SK-N-SH treated with all-trans-retinoic acid at 6 μM for 48 hours (cell line): ENCODE measurements around the gene ARRDC4.

Source experiments
- ATAC-seq: fragments of 200-7000 bp; cut with Tn5 transposase; 3 replicates; pipeline ENCODE4 v1.9.1; 2020; ENCODE audit warnings: mild to moderate bottlenecking, moderate library complexity
- ARNTL ChIP-seq: fragments of 450-650 bp; formaldehyde crosslinking; IDR thresholded peaks from 2 replicates; pipeline ENCODE4 v1.5.0; 2020; ENCODE audit warnings: low read depth, mild to moderate bottlenecking, moderate library complexity, borderline replicate concordance
- BACH2 ChIP-seq: fragments of 250-450 bp; sonication (Bioruptor Pico); IDR thresholded peaks from 2 replicates; pipeline ENCODE4 v1.9.0; 2021; ENCODE audit warnings: mild to moderate bottlenecking, borderline replicate concordance
- CSDC2 ChIP-seq: fragments of 250-450 bp; sonication (Bioruptor Pico); IDR thresholded peaks from 2 replicates; pipeline ENCODE4 v1.5.0; 2020; ENCODE audit warnings: mild to moderate bottlenecking, moderate library complexity
- CSRNP3 ChIP-seq: fragments of 250-450 bp; sonication (Bioruptor Pico); IDR thresholded peaks from 2 replicates; pipeline ENCODE4 v1.5.1; 2021; ENCODE audit warnings: mild to moderate bottlenecking, moderate library complexity
- ESRRG ChIP-seq: fragments of 250-450 bp; sonication (Bioruptor Pico); IDR thresholded peaks from 2 replicates; pipeline ENCODE4 v1.6.1; 2021; ENCODE audit warnings: mild to moderate bottlenecking
- GLIS3 ChIP-seq: fragments of 250-450 bp; sonication (Bioruptor Pico); IDR thresholded peaks from 2 replicates; pipeline ENCODE4 v1.5.0; 2020; ENCODE audit warnings: mild to moderate bottlenecking, moderate library complexity
- OSR1 ChIP-seq: fragments of 250-450 bp; sonication (Bioruptor Pico); IDR thresholded peaks from 2 replicates; pipeline ENCODE4 v1.8.0; 2022; ENCODE audit warnings: moderate library complexity, mild to moderate bottlenecking, inconsistent platforms
- PPARA ChIP-seq: fragments of 250-450 bp; sonication (Bioruptor Pico); IDR thresholded peaks from 2 replicates; pipeline ENCODE4 v1.5.0; 2020; ENCODE audit warnings: mild to moderate bottlenecking, borderline replicate concordance
- RARB ChIP-seq: fragments of 250-450 bp; sonication (Bioruptor Pico); IDR thresholded peaks from 2 replicates; pipeline ENCODE4 v1.8.0; 2021; ENCODE audit warnings: mild to moderate bottlenecking, moderate library complexity
- SNAI2 ChIP-seq: fragments of 250-450 bp; sonication (Bioruptor Pico); IDR thresholded peaks from 2 replicates; pipeline ENCODE4 v1.5.0; 2020; ENCODE audit warnings: mild to moderate bottlenecking, moderate library complexity
- TCF4 ChIP-seq: fragments of 250-450 bp; sonication (Bioruptor Pico); IDR thresholded peaks from 2 replicates; pipeline ENCODE4 v1.8.0; 2021; ENCODE audit warnings: mild to moderate bottlenecking, moderate library complexity, borderline replicate concordance
- TOX ChIP-seq: fragments of 250-450 bp; sonication (Bioruptor Pico); IDR thresholded peaks from 2 replicates; pipeline ENCODE4 v1.8.0; 2021; ENCODE audit warnings: mild to moderate bottlenecking, moderate library complexity, borderline replicate concordance
- ZC3H10 ChIP-seq: fragments of 250-450 bp; sonication (Bioruptor Pico); IDR thresholded peaks from 2 replicates; pipeline ENCODE4 v1.5.1; 2021; ENCODE audit warnings: mild to moderate bottlenecking, moderate library complexity
- ZFP3 ChIP-seq: fragments of 250-450 bp; sonication (Bioruptor Pico); IDR thresholded peaks from 2 replicates; pipeline ENCODE4 v1.5.0; 2020; ENCODE audit warnings: mild to moderate bottlenecking, moderate library complexity
- ZFP30 ChIP-seq: fragments of 450-650 bp; formaldehyde crosslinking; IDR thresholded peaks from 2 replicates; pipeline ENCODE4 v1.5.0; 2022; ENCODE audit warnings: mild to moderate bottlenecking, moderate library complexity
- ZNF565 ChIP-seq: fragments of 450-650 bp; formaldehyde crosslinking; conservative IDR thresholded peaks from 2 replicates; pipeline ENCODE4 v1.5.0; 2020; ENCODE audit warnings: low read depth, mild to moderate bottlenecking, moderate library complexity
- ZNF70 ChIP-seq: fragments of 450-650 bp; formaldehyde crosslinking; IDR thresholded peaks from 2 replicates; pipeline ENCODE4 v1.5.0; 2020; ENCODE audit warnings: mild to moderate bottlenecking, moderate library complexity
- ZNF8 ChIP-seq: fragments of 450-650 bp; formaldehyde crosslinking; IDR thresholded peaks from 2 replicates; pipeline ENCODE4 v1.5.0; 2020; ENCODE audit warnings: mild to moderate bottlenecking, moderate library complexity
- TF ChIP-seq, protein P1 (sequence below): fragments of 250-450 bp; sonication (Bioruptor Pico); IDR thresholded peaks from 2 replicates; pipeline ENCODE4 v1.8.0; 2021; ENCODE audit warnings: low read depth, mild to moderate bottlenecking, moderate library complexity, borderline replicate concordance
- TF ChIP-seq, protein P2 (sequence below): fragments of 250-450 bp; sonication (Bioruptor Pico); IDR thresholded peaks from 2 replicates; pipeline ENCODE4 v1.5.0; 2020; ENCODE audit warnings: mild to moderate bottlenecking, moderate library complexity

The ARRDC4 gene

GRCh38 chr15:97960364-97961066 is at the start of gene ARRDC4:
TSS of gene ARRDC4 (plus strand) at chr15:97960703. CDS start at chr15:97960862, 159 bp downstream.
- ATAC-seq = peak; percentile 99
- TF ChIP-seq TCF4 (CRISPR knock-in tag) (no peak), CSRNP3 (CRISPR knock-in tag) (no peak), ZC3H10 (CRISPR knock-in tag) (no peak), TOX (CRISPR knock-in tag) (no peak), ZFP30 (CRISPR knock-in tag) (no peak), PPARA (CRISPR knock-in tag) (no peak), ESRRG (CRISPR knock-in tag) (no peak)
- TF ChIP-seq, protein P1, sequence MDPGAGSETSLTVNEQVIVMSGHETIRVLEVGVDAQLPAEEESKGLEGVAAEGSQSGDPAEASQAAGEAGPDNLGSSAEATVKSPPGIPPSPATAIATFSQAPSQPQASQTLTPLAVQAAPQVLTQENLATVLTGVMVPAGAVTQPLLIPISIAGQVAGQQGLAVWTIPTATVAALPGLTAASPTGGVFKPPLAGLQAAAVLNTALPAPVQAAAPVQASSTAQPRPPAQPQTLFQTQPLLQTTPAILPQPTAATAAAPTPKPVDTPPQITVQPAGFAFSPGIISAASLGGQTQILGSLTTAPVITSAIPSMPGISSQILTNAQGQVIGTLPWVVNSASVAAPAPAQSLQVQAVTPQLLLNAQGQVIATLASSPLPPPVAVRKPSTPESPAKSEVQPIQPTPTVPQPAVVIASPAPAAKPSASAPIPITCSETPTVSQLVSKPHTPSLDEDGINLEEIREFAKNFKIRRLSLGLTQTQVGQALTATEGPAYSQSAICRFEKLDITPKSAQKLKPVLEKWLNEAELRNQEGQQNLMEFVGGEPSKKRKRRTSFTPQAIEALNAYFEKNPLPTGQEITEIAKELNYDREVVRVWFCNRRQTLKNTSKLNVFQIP (CRISPR knock-in tag) = no peak
- TF ChIP-seq, protein P2, sequence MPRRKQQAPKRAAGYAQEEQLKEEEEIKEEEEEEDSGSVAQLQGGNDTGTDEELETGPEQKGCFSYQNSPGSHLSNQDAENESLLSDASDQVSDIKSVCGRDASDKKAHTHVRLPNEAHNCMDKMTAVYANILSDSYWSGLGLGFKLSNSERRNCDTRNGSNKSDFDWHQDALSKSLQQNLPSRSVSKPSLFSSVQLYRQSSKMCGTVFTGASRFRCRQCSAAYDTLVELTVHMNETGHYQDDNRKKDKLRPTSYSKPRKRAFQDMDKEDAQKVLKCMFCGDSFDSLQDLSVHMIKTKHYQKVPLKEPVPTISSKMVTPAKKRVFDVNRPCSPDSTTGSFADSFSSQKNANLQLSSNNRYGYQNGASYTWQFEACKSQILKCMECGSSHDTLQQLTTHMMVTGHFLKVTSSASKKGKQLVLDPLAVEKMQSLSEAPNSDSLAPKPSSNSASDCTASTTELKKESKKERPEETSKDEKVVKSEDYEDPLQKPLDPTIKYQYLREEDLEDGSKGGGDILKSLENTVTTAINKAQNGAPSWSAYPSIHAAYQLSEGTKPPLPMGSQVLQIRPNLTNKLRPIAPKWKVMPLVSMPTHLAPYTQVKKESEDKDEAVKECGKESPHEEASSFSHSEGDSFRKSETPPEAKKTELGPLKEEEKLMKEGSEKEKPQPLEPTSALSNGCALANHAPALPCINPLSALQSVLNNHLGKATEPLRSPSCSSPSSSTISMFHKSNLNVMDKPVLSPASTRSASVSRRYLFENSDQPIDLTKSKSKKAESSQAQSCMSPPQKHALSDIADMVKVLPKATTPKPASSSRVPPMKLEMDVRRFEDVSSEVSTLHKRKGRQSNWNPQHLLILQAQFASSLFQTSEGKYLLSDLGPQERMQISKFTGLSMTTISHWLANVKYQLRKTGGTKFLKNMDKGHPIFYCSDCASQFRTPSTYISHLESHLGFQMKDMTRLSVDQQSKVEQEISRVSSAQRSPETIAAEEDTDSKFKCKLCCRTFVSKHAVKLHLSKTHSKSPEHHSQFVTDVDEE = no peak
- TF ChIP-seq, all 23 proteins: peak for 0

GRCh38 chr15:97914711-97915110 is 45.8 kb upstream of the ARRDC4 start:
- ATAC-seq = no peak
- TF ChIP-seq ESRRG (CRISPR knock-in tag) = no peak
- no peak for TF ChIP-seq GLIS3 (CRISPR knock-in tag)
- TF ChIP-seq CSRNP3 (CRISPR knock-in tag) = no peak
- no peak for TF ChIP-seq BACH2 (CRISPR knock-in tag)
- TF ChIP-seq ZNF70 (CRISPR knock-in tag) = no peak
- TF ChIP-seq SNAI2 (CRISPR knock-in tag) = no peak
- TF ChIP-seq, protein P2 = no peak
- no peak for TF ChIP-seq RARB (CRISPR knock-in tag)
- TF ChIP-seq ZNF8 (CRISPR knock-in tag) = no peak
- no peak for TF ChIP-seq ZFP3 (CRISPR knock-in tag)
- TF ChIP-seq ZNF565 = no peak
- no peak for TF ChIP-seq CSDC2 (CRISPR knock-in tag)
- no peak for TF ChIP-seq ARNTL (CRISPR knock-in tag)
- TF ChIP-seq TOX (CRISPR knock-in tag) = no peak
- TF ChIP-seq OSR1 (CRISPR knock-in tag) = no peak
- no peak for TF ChIP-seq TCF4 (CRISPR knock-in tag)
- no peak for TF ChIP-seq ZFP30 (CRISPR knock-in tag)
